Measurements from ENCODE around the gene BCL7B. TPM values are rescaled to one million over a fixed set of nuclear protein-coding genes. Genes with fewer than 3 reads are reported as not detected.

The BCL7B gene
- total and polyA plus RNA-seq, 2 of the 4 experiments (the other 2 are of a cell fraction): 7.2 to 51.3 TPM

DNA sequence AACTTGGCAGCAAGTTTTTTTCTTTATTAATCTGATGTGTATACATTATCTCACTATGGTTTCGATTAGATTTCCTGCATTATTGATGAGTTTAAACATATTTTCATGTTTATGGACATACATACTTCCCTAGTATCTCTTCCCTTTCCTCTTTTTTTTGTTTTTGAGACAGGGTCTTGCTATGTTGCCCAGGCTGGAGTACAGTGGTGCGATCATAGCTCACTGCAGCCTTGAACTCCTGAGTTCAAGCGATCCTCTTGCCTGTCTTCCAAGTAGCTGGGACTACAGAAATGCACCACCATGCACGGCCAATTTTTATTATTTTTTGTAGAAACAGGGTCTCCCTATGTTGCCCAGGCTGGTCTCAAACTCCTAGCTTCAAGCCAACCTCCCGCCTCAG is 54.3 kb downstream of the BCL7B start:
- H3K79me1 ChIP-seq (ENCODE audit: low read depth in 1 of 2, low read length in 2 of 2): peaks cover 35 to 46% of the 10 kb centered on the region in 2 experiments
- intact Hi-C loops (cut with micrococcal nuclease) (no loop called here), dilution Hi-C loops (cut with HindIII; ENCODE audit: low sequenced_read_pairs, unreplicated experiment) (no loop called here), in situ Hi-C loops (cut with MboI; ENCODE audit: low sequenced_read_pairs) (loop anchor here (5.0 kb wide), 1 partner anchor 41 kb away; no protein-coding TSS in a partner anchor)
- no peak overlapping the region for H3K27ac ChIP-seq (ENCODE audit: insufficient read depth, low read length)
- H2AK9ac ChIP-seq (replicated peaks; ENCODE audit: low read depth, low read length, poor library complexity): no peak overlapping the region
- ATAC-seq (ENCODE audit: low read depth) (no peak), DNase-seq (no peak)
- no peak overlapping the region for H2BK20ac ChIP-seq (ENCODE audit: low read depth, low read length)
- no peak overlapping the region for H4K5ac ChIP-seq (ENCODE audit: low read depth, low read length)
- H3K4me2 ChIP-seq (ENCODE audit: low read depth, low read length): no peak overlapping the region
- WGBS, 2 experiments (ENCODE audit: extremely low coverage in 2 of 2, insufficient read length in 1 of 2): 100% methylated on average over 1 of the region's 5 CpGs; no CpG with 5 or more reads in 1 of the 2 experiments
- BruUV-seq (replicated peaks): no TSS peak
- peaks cover 59% of the 10 kb centered on the region for H3K36me3 ChIP-seq (ENCODE audit: control insufficient read depth, insufficient read depth, low read length)
- peaks cover 4% of the 10 kb centered on the region; the same call in 1 of the 2 replicates for H3K9me1 ChIP-seq (ENCODE audit: insufficient read depth, low read length)
- no peak overlapping the region for H2AFZ ChIP-seq (replicated peaks; ENCODE audit: low read length, poor library complexity)
- no peak overlapping the region for H3K56ac ChIP-seq (ENCODE audit: extremely low read depth, insufficient read depth, low read length)
- no peak overlapping the region for H3K9ac ChIP-seq (ENCODE audit: low read depth, low read length)
- no peak overlapping the region for H2BK15ac ChIP-seq (ENCODE audit: low read depth, low read length)
- no peaks in the 10 kb centered on the region for H3K4me1 ChIP-seq (ENCODE audit: control insufficient read depth, insufficient read depth, low read length)
- peaks cover 21% of the 10 kb centered on the region for H4K20me1 ChIP-seq (ENCODE audit: insufficient read depth, low read length)
- no peak overlapping the region for H3K18ac ChIP-seq (ENCODE audit: low read depth, low read length)
- no peak overlapping the region for H3K4ac ChIP-seq (ENCODE audit: low read depth, low read length)
- no peak overlapping the region for H4K91ac ChIP-seq (ENCODE audit: insufficient read depth, low read depth, low read length)
- no peak overlapping the region for H4K8ac ChIP-seq (ENCODE audit: low read depth in 2 of 2, low read length in 2 of 2)
- ChIA-PET POLR2A (ENCODE audit: unreplicated experiment) (no interaction called here), CTCF (no interaction called here)
- TF ChIP-seq POLR2A (IDR thresholded peaks at IDR 0.05; ENCODE audit: low read depth, low read length): no peak
- TF ChIP-seq, protein P1, sequence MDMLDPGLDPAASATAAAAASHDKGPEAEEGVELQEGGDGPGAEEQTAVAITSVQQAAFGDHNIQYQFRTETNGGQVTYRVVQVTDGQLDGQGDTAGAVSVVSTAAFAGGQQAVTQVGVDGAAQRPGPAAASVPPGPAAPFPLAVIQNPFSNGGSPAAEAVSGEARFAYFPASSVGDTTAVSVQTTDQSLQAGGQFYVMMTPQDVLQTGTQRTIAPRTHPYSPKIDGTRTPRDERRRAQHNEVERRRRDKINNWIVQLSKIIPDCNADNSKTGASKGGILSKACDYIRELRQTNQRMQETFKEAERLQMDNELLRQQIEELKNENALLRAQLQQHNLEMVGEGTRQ (IDR thresholded peaks at IDR 0.05; ENCODE audit: low read depth, low read length): no peak
- TF ChIP-seq FOS (IDR thresholded peaks at IDR 0.05; ENCODE audit: low read depth, low read length): no peak
- TF ChIP-seq MAZ (IDR thresholded peaks at IDR 0.05; ENCODE audit: borderline replicate concordance, low read depth, low read length): no peak
- no peak for TF ChIP-seq MAFK (IDR thresholded peaks at IDR 0.05; ENCODE audit: low read depth, low read length)
- TF ChIP-seq RCOR1 (IDR thresholded peaks at IDR 0.05; ENCODE audit: insufficient replicate concordance, low read length): no peak
- no peak for TF ChIP-seq RFX5 (IDR thresholded peaks at IDR 0.05; ENCODE audit: low read depth, low read length)
- no peaks in the 10 kb centered on the region for H3K9me3 ChIP-seq (ENCODE audit: control insufficient read depth, insufficient read depth, low read length)
- no peak overlapping the region for H3K14ac ChIP-seq (replicated peaks; ENCODE audit: low read depth, low read length)
- no peak overlapping the region for H3K4me3 ChIP-seq (ENCODE audit: insufficient read depth, low read depth, low read length)
- H3K23ac ChIP-seq (ENCODE audit: low read depth, low read length): no peak overlapping the region
- no peak overlapping the region for H2BK5ac ChIP-seq (ENCODE audit: low read depth, low read length, poor library complexity, severe bottlenecking)
- no peak overlapping the region for H2AK5ac ChIP-seq (ENCODE audit: low read depth, low read length)
- no peak overlapping the region for H2BK120ac ChIP-seq (ENCODE audit: low read depth, low read length)
- no peaks in the 10 kb centered on the region for H3K27me3 ChIP-seq (ENCODE audit: control insufficient read depth, insufficient read depth, low read length)
